GM23248 (cell line): Measurements from ENCODE around the gene U2AF1L4. TPM values are rescaled to one million over a fixed set of nuclear protein-coding genes. Genes with fewer than 3 reads are reported as not detected.

ENCODE experiments used
- DNase-seq: peaks from one replicate; pipeline ENCODE4 v3.0.0-alpha.2; 2015
- H2AFZ ChIP-seq: fragments of 200-600 bp; sonication (generic); 2 replicates; pipeline ENCODE4 v1.6.1; 2016; ENCODE audit warnings: antibody characterized with exemption
- H3F3A ChIP-seq: fragments of 200-600 bp; sonication (generic); 2 replicates; pipeline ENCODE4 v1.6.1; 2016; ENCODE audit warnings: mild to moderate bottlenecking, antibody characterized with exemption, mixed run types; ENCODE audit not compliant: insufficient read depth
- H3K27ac ChIP-seq: fragments of 200-600 bp; sonication (generic); 2 replicates; pipeline ENCODE4 v1.5.1; 2016; ENCODE audit warnings: mild to moderate bottlenecking
- H3K27me3 ChIP-seq: fragments of 200-600 bp; sonication (generic); replicated peaks from 2 replicates; pipeline ENCODE4 v1.6.1; 2016; ENCODE audit warnings: mild to moderate bottlenecking; ENCODE audit not compliant: insufficient read depth
- H3K36me3 ChIP-seq: fragments of 200-600 bp; sonication (generic); 2 replicates; pipeline ENCODE4 v1.6.1; 2016; ENCODE audit warnings: low read depth, mild to moderate bottlenecking
- H3K4me1 ChIP-seq: fragments of 200-600 bp; sonication (generic); 2 replicates; pipeline ENCODE4 v1.6.1; 2016; ENCODE audit warnings: mild to moderate bottlenecking; ENCODE audit not compliant: insufficient read depth
- H3K4me2 ChIP-seq: fragments of 200-600 bp; sonication (generic); one replicate; pipeline ENCODE4 v1.6.1; 2016; ENCODE audit warnings: mild to moderate bottlenecking; ENCODE audit not compliant: unreplicated experiment
- H3K4me3 ChIP-seq: fragments of 200-600 bp; sonication (generic); 2 replicates; pipeline ENCODE4 v1.5.1; 2016; ENCODE audit warnings: mild to moderate bottlenecking
- H3K79me2 ChIP-seq: fragments of 200-600 bp; sonication (generic); 2 replicates; pipeline ENCODE4 v1.6.1; 2016; ENCODE audit warnings: mild to moderate bottlenecking; ENCODE audit not compliant: insufficient read depth
- H3K9ac ChIP-seq: fragments of 200-600 bp; sonication (generic); 2 replicates; pipeline ENCODE4 v1.6.1; 2016; ENCODE audit warnings: mild to moderate bottlenecking
- H3K9me2 ChIP-seq: fragments of 200-600 bp; sonication (generic); 2 replicates; pipeline ENCODE4 v1.6.1; 2016; ENCODE audit warnings: mixed run types, mild to moderate bottlenecking, moderate library complexity; ENCODE audit not compliant: insufficient read depth
- H3K9me3 ChIP-seq: fragments of 200-600 bp; sonication (generic); one replicate; pipeline ENCODE4 v1.6.1; 2017; ENCODE audit warnings: low read depth
- H4K20me1 ChIP-seq: fragments of 200-600 bp; sonication (generic); 2 replicates; pipeline ENCODE4 v1.6.0; 2016; ENCODE audit not compliant: insufficient read depth
- EZH2 ChIP-seq: fragments of 200-600 bp; sonication (generic); IDR thresholded peaks from 2 replicates; pipeline ENCODE4 v1.6.1; 2018; ENCODE audit warnings: antibody characterized with exemption, mild to moderate bottlenecking; ENCODE audit not compliant: insufficient read depth, poor library complexity, severe bottlenecking
- EZH2phosphoT487 ChIP-seq: fragments of 200-600 bp; sonication (generic); IDR thresholded peaks from 2 replicates; pipeline ENCODE4 v1.6.1; 2018; ENCODE audit warnings: antibody characterized with exemption, moderate library complexity, mild to moderate bottlenecking, low read depth; ENCODE audit not compliant: insufficient read depth
- WGBS, 2 experiments: methylation state at CpG; one replicate each; pipeline ENCODE4 v1.1.6; 2015 to 2017; ENCODE audit warnings: low lambda C conversion rate in 2 of 2, low coverage in 1 of 2; ENCODE audit errors: missing lambda C conversion rate in 2 of 2; 5-methylcytosine and 5-hydroxymethylcytosine counted together
- in situ Hi-C: fragments of 300-500 bp; cut with MboI; formaldehyde crosslinking; loops from 2 replicates; pipeline ENCODE4 v1.15.0; 2020
- polyA plus RNA-seq: library from polyadenylated mRNA; unstranded; fragments of >200 nt; fragmentation: Nextera tagmentation; extraction: Ambion mirVana; gene quantifications from 2 replicates; pipeline ENCODE4 v1.2.1, GENCODE V29; 2016
- total RNA-seq: library from RNA; depleted of rRNA; stranded (reverse); fragments of >200 nt; shearing (Covaris generic); gene quantifications from 2 replicates; pipeline ENCODE4 v1.2.3, GENCODE V29; 2014

U2AF1L4 gene
- total and polyA plus RNA-seq, 2 experiments from 2014 or later = 18.8 to 25.3 TPM

DNA sequence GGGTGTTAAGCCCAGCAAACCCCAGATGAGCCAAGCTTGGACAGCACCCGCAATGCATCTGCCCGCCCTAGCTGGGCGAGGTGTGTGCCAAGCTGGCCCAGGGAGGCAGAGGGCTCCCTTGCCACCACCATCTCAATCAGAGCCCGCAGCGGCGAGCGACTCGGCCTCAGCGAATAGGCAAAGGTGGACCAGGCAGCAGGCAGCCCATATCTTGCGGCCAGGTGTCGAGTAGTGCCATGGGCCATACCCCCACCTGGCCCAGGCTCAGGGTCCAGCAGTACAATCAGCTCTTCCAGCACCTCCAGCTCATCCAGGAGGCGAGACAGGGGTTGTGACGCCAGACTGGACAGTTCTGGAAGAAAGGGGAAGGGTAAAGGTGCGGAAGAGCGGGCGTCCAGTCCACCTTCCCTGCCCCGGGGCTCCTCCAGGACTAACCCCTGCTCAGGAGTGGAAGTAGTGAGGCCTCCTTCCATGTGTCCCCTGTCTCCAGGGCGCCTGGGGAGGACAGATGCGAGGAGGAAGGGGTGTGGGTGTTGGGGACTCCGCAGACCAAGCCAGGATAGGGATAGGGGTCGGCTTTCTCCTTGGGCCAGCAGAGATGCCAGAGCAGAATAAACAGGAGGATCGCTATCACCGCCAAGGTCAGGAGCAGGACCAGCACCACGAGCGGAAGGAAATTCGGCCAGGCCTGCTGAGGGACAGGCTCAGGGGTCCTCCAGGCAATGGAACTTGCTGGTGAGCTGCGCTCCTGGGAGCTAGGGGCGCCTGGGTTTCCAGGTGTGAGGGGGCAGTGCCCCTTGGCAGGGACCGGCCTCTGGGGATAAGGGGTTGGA is 5.7 kb downstream of the U2AF1L4 start:
- H3K27ac ChIP-seq = peak overlapping the region; percentile 56; the same call in 1 of the 2 replicates

DNA sequence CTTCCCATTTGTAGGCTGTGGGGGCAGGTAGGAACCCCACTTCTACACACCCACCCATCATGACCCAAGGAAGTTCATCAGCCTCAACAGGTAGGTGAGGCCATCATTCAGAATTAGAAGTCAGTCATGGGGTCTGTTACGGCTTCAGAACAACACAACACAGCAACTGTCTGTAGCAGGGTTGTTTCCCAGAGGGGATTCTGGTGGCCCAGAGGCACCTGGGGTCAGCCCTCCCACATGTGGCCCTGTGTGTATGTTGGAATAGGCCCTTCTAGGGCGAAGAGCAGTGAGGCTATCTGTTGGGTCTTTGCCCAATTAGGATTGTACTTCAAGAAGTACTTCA is 6.4 kb downstream of the U2AF1L4 start:
- 96 to 97% methylated on average over 2 of the region's 2 CpGs for WGBS, 2 experiments
- TF ChIP-seq EZH2phosphoT487 (no peak), EZH2 (no peak)
- in situ Hi-C loops = no loop called here
- Histone ChIP-seq H3K4me2 (no peak overlapping the region), H3K4me1 (no peaks in the 10 kb centered on the region), H3K4me3 (no peak overlapping the region), H3K36me3 (no peaks in the 10 kb centered on the region; the same call in 1 of the 2 replicates), H3K9ac (no peak overlapping the region), H3K9me3 (no peaks in the 10 kb centered on the region), H3K9me2 (no peaks in the 10 kb centered on the region), H2AFZ (no peak overlapping the region), H4K20me1 (no peaks in the 10 kb centered on the region), H3F3A (peaks cover 21% of the 10 kb centered on the region; the same call in 1 of the 2 replicates), H3K27ac (no peak overlapping the region), H3K27me3 (no peaks in the 10 kb centered on the region), H3K79me2 (peaks cover under 1% of the 10 kb centered on the region; the same call in 1 of the 2 replicates)
- DNase-seq = no peak

More for the DNA sequence above, 5.7 kb downstream of the U2AF1L4 start:
- Histone ChIP-seq H3K27me3 (no peaks in the 10 kb centered on the region), H3K9me3 (no peaks in the 10 kb centered on the region), H4K20me1 (no peaks in the 10 kb centered on the region), H2AFZ (no peak overlapping the region), H3K36me3 (no peaks in the 10 kb centered on the region; the same call in 1 of the 2 replicates), H3K4me2 (peak overlapping the region; percentile 86), H3K9me2 (no peaks in the 10 kb centered on the region), H3K79me2 (peaks cover 7% of the 10 kb centered on the region; the same call in 1 of the 2 replicates), H3K4me1 (no peaks in the 10 kb centered on the region), H3F3A (peaks cover 21% of the 10 kb centered on the region; the same call in 1 of the 2 replicates), H3K9ac (no peak overlapping the region; the same call in 1 of the 2 replicates), H3K4me3 (peak overlapping the region; percentile 83)
- TF ChIP-seq EZH2 (no peak), EZH2phosphoT487 (no peak)
- DNase-seq = no peak
- in situ Hi-C loops = no loop called here
- 87% methylated on average over 29 of the region's 29 CpGs for WGBS, 2 experiments

DNA sequence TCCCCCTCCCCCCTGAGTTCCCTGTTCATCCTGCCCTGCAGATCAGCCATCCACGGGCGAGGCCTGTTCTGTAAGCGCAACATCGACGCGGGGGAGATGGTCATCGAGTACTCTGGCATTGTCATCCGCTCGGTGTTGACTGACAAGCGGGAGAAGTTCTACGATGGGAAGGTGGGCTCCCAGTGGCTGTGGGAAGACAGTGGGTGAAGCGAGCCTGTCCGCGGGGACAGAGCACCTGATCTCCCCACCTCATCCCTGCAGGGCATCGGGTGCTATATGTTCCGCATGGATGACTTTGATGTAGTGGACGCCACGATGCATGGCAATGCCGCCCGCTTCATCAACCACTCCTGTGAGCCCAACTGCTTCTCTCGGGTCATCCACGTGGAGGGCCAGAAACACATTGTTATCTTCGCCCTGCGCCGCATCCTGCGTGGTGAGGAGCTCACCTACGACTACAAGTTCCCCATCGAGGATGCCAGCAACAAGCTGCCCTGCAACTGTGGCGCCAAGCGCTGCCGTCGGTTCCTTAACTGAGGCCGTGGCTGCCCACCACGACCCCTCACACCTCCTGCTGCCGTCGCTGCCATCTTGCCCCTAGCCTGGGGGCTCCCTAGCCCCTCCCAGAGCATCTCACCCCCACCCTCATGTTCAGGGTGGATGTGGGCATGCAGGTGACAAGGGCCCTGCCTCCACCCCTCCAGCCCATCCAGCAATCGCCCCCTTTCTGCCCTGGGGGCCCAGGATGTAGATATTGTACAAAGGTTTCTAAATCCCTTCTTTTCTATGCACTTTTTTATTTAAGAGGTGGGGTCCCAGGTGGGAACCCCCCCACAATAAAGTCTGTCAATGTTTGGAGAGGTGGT is 7.0 kb downstream of the U2AF1L4 start:
- no peak for DNase-seq
- H3K36me3 ChIP-seq = no peaks in the 10 kb centered on the region; the same call in 1 of the 2 replicates
- 93 to 97% methylated on average over 29 to 37 of the region's 37 CpGs for WGBS, 2 experiments

More for the DNA sequence above, 7.0 kb downstream of the U2AF1L4 start:
- Histone ChIP-seq H3K79me2 (no peaks in the 10 kb centered on the region), H3K27ac (no peak overlapping the region), H3K27me3 (no peaks in the 10 kb centered on the region), H3K9me3 (no peaks in the 10 kb centered on the region), H2AFZ (no peak overlapping the region), H4K20me1 (no peaks in the 10 kb centered on the region), H3F3A (peaks cover 21% of the 10 kb centered on the region; the same call in 1 of the 2 replicates), H3K4me3 (no peak overlapping the region), H3K4me2 (no peak overlapping the region), H3K9ac (no peak overlapping the region), H3K4me1 (no peaks in the 10 kb centered on the region), H3K9me2 (no peaks in the 10 kb centered on the region)
- TF ChIP-seq EZH2 (no peak), EZH2phosphoT487 (no peak)
- in situ Hi-C loops = no loop called here
